Stimulated activated naive CD8-positive, alpha-beta T cell treated with anti-CD3 and anti-CD28 coated beads, Interleukin-15, Interleukin-2, amounts not matched to agents 100 U/mL and 50 U/mL, for 24 hours (primary cell): Measurements from ENCODE around the gene SMPD1.

Source experiments
- ATAC-seq: fragments of 150-1000 bp; cut with Tn5 transposase; one replicate; pipeline ENCODE4 v1.10.0; 2021
- DNase-seq: peaks from one replicate; pipeline ENCODE4 v3.0.0; 2021

SMPD1 gene

GRCh38 chr11:6389905-6390717 lies at the start of gene SMPD1:
SMPD1 (plus strand) TSS chr11:6390474; CDS start chr11:6390599, 125 bp downstream.
- ATAC-seq, result peak; percentile 86
- DNase-seq, result peak; percentile 93

GRCh38 chr11:6345366-6345765 lies 44.9 kb upstream of the SMPD1 start:
- no peak for DNase-seq
- ATAC-seq, result no peak

GRCh38 chr11:6350043-6350442 lies 40.2 kb upstream of the SMPD1 start:
- ATAC-seq (no peak), DNase-seq (no peak)

GRCh38 chr11:6350486-6350885 lies 39.8 kb upstream of the SMPD1 start:
- ATAC-seq (no peak), DNase-seq (no peak)

- ATAC-seq, result peak; percentile 93
Measured at GRCh38 chr11:6351782-6352382, 38.4 kb upstream of the SMPD1 start.

GRCh38 chr11:6353367-6353987 lies 36.8 kb upstream of the SMPD1 start:
- ATAC-seq (peak; percentile 21), DNase-seq (peak; percentile 65)

More at GRCh38 chr11:6351782-6352382, 38.4 kb upstream of the SMPD1 start:
- peak; percentile 33 for DNase-seq

GRCh38 chr11:6354651-6355485 lies 35.4 kb upstream of the SMPD1 start:
- ATAC-seq (no peak), DNase-seq (no peak)

- ATAC-seq, result no peak
- no peak for DNase-seq
Measured at GRCh38 chr11:6356503-6357055, 33.7 kb upstream of the SMPD1 start.

GRCh38 chr11:6357222-6357621 lies 33.1 kb upstream of the SMPD1 start:
- DNase-seq, result peak; percentile 66
- peak; percentile 82 for ATAC-seq

- DNase-seq (no peak), ATAC-seq (no peak)
Measured at GRCh38 chr11:6360183-6360582, 30.1 kb upstream of the SMPD1 start.

GRCh38 chr11:6362185-6362872 lies 27.9 kb upstream of the SMPD1 start:
- no peak for ATAC-seq
- no peak for DNase-seq

GRCh38 chr11:6362873-6363678 lies 27.2 kb upstream of the SMPD1 start:
- ATAC-seq (peak; percentile 89), DNase-seq (peak; percentile 82)

- no peak for ATAC-seq
- DNase-seq, result no peak
Measured at GRCh38 chr11:6365659-6366058, 24.6 kb upstream of the SMPD1 start.

- ATAC-seq, result no peak
- DNase-seq, result no peak
Measured at GRCh38 chr11:6371825-6372224, 18.4 kb upstream of the SMPD1 start.

- DNase-seq (no peak), ATAC-seq (no peak)
Measured at GRCh38 chr11:6377902-6378639, 12.2 kb upstream of the SMPD1 start.

- DNase-seq (no peak), ATAC-seq (no peak)
Measured at GRCh38 chr11:6378640-6378989, 11.7 kb upstream of the SMPD1 start.

GRCh38 chr11:6385046-6385777 lies 5.1 kb upstream of the SMPD1 start:
- no peak for DNase-seq
- ATAC-seq, result no peak

- no peak for DNase-seq
Measured at GRCh38 chr11:6387811-6388599, 2.3 kb upstream of the SMPD1 start.

More at GRCh38 chr11:6387811-6388599, 2.3 kb upstream of the SMPD1 start:
- no peak for ATAC-seq
